GM15510 (cell line): ENCODE data around the gene SYT15.

ENCODE experiments used
- POLR2A ChIP-seq: IDR thresholded peaks from 3 replicates; pipeline ENCODE4 v1.6.1; 2011; ENCODE audit warnings: borderline replicate concordance; ENCODE audit not compliant: insufficient read length; ENCODE audit errors: extremely low read depth

SYT15 gene

DNA sequence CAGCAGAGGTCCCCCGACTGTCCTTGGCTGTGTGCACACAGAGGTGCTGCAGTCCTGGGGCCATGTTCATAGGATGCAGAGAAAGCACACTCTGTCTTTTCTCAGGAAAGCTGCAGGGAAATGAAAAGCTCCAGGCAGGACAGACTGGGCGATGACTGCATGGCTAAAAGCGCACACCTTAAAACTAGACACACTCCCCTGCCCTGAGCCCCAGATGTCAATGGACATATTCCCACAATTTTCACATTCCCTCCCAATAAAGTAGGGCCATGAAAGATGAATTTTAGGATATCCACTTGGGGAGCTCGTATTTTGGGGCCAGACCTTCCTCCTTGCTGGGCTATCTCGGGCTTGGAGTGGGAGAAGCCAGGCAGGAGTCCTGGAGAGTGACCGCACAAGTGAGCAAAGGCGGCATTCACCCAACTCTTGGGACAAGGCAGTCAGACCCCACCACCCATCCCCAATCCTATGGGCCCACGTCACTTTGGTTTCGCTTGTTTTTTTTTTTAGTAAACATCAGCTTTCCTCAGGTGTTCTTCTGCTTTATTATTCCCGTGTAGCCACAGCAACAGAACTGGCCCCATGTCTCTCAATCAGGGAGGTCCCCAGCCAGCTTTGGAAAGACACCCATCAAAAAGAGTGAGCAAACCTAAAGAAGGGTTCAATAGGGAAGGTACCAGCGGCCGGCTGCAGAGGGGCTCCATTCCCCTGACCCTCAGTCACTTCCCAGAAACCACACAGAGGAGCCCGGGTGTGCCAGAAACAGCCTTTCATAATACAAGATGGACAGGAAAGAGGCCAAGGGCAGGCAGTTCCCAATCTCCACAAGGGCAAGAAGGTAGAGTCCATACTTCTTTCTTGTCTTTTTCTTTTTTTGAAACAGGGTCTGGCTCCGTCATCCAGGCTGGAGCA lies 35.2 kb upstream of the SYT15 start:
- TF ChIP-seq POLR2A, result no peak

DNA sequence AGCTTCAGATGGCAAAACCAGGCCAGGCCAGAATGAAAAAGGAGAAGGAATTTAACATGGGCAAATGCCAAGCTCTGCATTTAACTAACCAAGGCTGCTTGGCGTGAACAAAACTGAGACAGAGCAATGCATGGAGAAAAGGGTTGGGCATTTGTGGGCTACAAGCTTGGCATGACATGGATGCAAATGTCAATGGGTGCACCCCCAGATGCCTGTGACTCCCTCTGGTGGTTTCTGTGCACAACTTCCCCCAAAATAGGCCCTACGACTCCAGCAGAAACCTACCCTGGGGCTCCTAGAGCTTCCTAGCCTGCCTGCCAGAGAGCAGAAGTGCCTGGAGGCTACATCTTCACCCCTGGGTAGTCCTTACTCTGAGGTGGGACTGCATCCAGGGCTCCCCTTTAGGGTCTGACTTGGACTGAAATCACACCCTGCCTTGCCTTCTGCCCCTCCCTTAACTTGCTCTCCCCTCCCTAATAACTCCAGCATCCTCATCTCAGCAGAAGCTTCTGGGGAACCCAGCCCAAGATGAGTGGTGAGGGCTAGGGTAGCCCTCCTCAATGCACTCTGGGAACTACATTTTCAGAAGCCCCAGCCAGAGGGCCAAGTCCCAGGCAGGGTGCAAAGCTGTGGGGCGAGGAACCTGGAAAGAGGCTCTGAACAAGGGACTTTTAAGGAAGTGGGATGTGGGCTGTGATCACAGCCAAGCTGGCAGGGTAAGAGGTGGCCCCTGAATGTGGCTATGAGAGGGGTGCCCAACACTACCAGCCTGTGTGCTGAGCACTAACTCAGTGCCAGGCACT lies 33.7 kb upstream of the SYT15 start:
- TF ChIP-seq POLR2A, result no peak

DNA sequence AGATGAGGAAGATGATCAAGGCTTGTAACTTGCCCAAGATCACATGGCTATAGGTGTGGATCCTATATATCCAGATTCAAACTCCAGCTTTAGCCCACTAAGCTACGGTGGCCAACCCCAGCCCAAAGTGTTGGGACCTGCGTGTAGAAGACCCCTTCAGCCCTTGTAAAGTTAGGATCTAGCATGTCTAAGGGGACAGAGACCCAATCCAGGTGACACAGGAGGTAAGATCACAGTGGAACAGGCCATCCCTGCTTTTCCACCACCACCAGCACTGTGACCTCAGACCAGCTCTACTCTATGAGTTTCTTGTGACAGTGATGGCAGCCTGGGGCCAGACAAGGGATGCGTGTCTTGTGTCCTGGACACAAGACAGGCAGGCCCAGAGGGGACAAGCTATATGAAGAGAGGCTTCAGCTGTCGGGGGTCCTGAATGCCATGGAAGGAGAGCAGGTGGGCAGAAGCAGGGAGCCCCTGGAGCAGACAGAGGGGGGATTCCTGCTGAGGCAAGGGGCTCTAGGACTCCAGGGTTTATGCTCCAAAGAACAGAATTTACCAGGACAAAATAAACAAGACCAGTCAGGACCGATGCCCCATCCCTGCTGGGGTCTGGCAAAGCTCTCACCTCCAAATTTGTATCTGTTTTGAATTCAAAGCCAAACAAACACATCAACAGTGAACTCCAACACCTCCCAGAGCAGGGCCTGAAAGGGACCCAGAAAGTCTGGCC lies 32.9 kb upstream of the SYT15 start:
- TF ChIP-seq POLR2A, result no peak

DNA sequence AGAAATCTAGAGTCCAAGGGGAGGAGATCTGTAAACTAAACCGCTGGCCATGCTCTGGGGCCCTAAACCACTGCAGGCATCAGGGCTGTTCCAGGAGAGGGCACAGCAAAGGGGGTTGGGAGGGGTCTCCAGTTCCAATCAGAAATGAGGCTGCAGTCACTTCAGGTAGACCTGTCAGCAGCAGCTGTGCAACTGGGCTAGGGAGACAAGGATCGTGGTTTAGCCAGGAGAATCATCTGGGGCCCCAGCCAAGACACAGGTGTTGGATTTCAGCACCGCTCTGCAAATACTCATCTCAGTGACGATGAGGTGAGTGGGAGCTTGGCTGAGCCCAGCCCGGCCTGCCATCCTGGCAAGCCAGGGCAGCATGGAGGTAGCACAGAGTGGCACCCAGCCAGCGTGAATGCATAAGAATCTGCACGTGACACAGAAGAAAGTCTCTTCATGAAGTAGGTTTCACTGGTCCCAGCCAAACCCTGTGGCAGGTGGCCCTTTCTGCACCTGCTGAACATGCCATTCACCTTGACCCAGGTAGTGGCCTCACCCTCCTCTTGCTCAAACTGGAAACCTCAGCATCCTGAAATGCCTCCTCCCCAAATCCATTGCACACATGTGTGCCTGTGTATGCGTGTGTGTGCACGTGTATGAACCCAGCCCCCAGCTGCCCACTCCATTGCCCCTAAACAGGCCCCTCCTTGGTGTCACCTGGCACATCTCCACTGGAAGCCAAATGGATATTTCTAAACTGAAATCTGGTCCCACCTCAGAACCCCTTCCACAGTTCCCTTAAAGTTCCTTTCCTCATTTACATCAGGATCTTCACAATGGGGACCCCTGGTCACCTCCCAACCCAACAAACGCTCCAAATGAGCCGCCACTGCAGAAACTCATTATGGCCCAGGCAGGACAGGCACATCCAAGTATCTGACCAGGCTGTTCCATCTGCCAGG lies 32.1 kb upstream of the SYT15 start:
- no peak for TF ChIP-seq POLR2A

DNA sequence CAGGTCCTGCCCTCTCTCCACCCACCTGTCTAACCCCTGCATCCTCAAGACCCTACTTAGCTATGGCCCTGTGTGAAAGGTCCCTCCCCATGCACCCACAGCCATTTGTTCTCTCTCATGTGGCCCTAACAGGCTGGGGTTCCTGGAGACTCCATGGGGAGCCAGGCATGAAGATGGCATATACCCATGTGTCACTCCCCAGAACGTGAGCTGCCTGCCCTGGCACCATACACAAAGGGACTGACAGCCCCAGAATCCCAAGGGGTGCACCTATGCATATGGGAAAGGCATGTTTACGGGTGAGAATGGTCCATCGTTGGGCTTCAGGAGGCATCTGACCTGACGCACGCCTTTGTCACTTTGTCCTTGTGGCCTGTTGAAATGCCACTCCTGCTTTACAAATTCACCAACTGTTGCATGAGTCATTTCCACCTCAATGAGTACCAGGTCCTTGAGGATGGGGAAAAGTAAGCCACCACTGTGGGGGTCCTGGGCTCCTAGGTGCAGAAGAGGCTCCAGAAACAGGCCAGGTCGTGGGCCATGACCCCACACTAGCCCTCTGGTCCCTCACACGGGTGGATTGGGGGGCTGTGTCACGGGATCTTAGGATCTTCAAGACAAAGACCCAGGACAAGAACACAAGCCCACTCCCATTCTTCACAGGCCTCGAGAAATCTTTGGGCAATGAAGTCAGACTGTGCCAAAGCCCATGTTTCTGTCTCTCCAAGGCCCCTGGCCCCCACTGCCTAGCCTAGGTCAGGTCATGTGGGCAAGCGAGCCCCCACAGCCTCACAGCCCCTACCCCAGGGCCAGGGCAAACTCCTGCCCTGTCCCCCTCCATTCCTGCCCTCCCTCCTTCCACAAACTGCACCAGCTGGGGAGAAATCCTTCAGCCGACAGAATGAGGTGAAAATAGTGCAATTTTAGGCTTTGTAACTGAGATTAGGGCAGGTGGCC lies 31.1 kb upstream of the SYT15 start:
- TF ChIP-seq POLR2A, result no peak

DNA sequence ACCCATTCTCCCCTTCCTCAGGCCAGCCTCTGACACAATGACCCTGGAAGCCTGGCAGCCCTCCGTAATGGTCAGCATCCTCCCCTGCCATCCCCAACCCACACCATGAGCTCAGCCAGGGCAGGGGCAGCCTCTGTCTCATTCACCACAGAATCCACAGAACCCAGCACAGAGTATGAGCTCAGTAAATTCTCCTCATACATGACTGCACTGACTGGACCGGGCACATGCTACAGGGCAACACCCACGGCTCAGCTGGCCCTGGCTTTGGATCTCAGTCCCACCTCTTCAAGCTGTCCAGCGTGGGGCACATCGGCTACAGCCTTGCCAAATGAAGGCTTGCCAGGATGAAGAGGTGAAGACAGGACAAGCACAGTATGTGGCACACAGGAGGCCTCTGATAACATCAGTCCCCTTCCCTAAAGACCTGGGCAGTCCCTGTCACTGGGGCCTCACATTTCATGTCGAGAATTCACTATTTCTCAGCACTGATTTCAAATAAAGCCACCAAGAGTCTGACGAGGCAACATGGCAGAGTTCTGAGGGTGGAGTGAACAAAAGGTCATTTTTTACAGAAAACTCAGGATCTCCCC lies 30.3 kb upstream of the SYT15 start:
- no peak for TF ChIP-seq POLR2A

DNA sequence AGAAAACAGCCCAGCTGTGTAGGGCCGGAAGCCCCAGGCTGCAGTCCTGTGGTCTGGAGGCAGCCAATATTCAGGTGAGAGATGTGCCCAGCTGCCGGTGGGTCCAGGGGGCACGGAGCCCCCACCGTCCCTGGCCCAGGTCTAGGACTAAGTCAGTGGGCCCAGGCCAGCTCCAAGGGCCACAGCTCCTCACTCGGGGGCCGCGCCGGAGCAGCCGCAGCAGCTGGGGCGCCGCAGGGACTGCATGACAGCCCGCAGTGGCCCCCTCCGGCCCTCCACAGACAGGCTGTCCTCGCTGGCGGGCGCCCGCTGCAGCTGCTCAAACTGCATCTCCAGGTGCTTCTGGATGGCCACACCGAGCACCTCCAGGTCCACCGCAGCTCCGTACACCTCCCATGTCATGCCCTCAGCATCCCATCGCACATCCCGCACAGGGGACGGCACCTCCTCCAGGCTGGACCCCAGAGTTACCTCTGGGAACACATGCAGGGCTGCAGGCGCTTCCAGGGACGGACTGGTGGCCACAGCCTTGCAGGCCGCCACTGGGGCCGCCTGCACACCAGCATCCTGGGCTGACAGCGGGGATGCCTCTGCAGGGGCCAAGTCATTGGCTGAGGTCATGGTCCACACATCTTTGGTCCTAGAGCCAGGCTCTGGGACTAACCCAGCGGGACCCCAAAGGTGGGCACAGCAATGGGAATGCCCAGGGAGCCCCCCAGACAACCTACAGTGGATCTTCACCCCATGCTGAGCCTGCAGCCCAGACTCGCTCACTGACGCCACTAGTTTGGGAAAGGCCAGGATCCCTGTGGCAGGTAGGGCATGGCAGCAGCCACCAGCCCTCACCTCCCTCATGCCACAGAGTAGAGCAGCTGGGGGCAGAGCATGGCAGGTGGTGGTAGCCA lies 29.5 kb upstream of the SYT15 start:
- no peak for TF ChIP-seq POLR2A

DNA sequence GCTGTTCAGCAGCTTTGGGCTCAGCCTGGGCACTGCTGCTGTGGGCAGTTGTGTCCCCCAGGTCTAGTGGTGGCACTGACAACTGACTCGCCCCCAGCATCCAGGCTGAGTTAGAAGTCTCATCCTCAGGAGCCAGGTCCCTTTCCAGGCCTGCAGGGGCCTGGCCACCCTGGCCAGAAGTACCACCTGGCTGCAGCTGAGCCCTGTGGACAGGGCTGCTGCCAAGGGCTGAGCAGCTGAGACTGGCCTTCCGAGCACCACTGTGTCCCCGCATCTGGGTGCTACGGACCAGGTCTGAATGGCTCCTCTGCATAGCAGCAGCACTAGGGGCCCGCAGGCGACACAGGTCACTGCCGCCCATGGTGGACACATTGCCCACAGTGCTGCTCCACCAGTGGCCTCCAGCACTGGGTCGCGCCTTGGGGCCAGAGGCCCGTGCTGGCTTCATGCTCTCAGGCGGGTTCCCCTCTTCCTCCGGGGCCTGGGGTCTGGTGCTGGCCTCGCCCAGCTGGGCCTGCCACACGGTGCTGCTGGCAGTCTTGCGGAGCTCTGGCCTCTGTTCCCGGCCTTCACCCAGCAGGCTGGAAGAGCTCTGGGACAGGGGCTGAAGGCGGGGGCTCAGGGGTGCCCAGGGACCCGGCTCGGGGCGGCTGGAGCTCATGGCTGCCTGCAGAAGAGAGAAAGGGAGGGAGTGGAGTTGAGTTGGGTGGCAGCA lies 28.7 kb upstream of the SYT15 start:
- TF ChIP-seq POLR2A, result no peak

DNA sequence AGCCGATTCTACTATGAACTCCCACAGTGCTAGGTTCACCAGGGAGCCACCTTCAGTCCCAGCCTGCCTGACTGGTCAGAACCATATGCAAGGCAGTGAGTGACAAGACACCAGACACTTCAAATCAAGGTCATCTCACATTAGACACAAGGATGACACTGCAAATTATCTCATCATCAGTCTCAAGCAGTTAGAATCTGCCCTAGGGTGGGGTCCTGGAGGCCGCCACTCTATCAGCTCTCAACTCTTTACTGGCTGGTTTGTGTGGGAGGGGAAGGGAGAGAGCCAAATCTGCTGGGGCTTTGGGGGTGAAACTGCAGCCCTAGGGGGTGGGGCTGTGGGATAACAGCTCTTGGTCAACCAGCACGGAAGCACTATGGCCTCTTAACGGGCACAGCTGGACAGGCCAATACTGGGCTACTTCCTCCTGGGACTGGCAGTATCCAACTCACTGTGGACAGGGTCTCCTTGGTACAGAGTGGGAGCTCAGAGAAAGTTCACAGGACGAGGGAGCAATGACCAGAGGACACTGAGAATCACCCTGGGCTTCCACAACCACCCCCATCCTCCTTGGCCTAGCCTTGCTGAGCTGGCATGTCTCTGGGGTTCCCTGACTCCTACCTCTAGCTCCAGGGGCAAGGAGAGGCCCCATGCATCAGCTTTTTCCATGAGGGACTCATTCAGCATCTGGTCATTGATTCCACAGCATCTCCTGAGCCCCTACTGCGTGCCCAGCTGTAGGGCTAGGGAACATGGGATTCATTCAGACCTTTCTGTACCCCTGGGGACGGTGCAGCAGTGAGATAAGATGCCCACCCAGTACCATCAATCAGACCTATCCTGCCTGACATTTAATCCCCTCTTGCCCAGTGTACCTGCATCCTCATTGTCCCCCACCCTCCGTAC lies 27.9 kb upstream of the SYT15 start:
- no peak for TF ChIP-seq POLR2A
